Hematopoietic multipotent progenitor cell treated with erythropoietin and hydrocortisone succinate and interleukin-3 and kit ligand, for 8 days (in vitro differentiated cells): Measurements from ENCODE around the gene DHX8.
A peak's percentile ranks its signal among the peaks of the same experiment; 100 is the strongest.
"Not testable (repeated sequence)": the region's sequence is repeated elsewhere in the genome, so short reads cannot be mapped to it uniquely, and the experiment has no call there.

ENCODE experiments used
- DNase-seq: peaks from one replicate; pipeline ENCODE4 v3.0.0-alpha.2; 2015

DHX8 gene

GRCh38 chr17:43483674-43484551, at the start of gene DHX8:
Gene DHX8 (plus strand): TSS chr17:43483975. CDS start chr17:43484038, 63 bp downstream.
- peak; percentile 99 for DNase-seq

GRCh38 chr17:43434902-43435319, 48.9 kb upstream of the DHX8 start:
- DNase-seq, result no peak

- no peak for DNase-seq
These were observed 46.0 kb upstream of the DHX8 start for GRCh38 chr17:43437756-43438155.

GRCh38 chr17:43438626-43439025, 45.1 kb upstream of the DHX8 start:
- DNase-seq, result no peak

- no peak for DNase-seq
These were observed 44.7 kb upstream of the DHX8 start for GRCh38 chr17:43439041-43439440.

- no peak for DNase-seq
These were observed 41.1 kb upstream of the DHX8 start for GRCh38 chr17:43442711-43443110.

GRCh38 chr17:43443381-43443780, 40.4 kb upstream of the DHX8 start:
- DNase-seq, result no peak

GRCh38 chr17:43444223-43445008, 39.4 kb upstream of the DHX8 start:
- no peak for DNase-seq

GRCh38 chr17:43445009-43445589, 38.7 kb upstream of the DHX8 start:
- no peak for DNase-seq

GRCh38 chr17:43446773-43447172, 37.0 kb upstream of the DHX8 start:
- DNase-seq, result no peak

- DNase-seq, result no peak
These were observed 34.9 kb upstream of the DHX8 start for GRCh38 chr17:43448720-43449469.

- DNase-seq, result no peak
These were observed 34.1 kb upstream of the DHX8 start for GRCh38 chr17:43449470-43450248.

GRCh38 chr17:43450791-43451190, 33.0 kb upstream of the DHX8 start:
- DNase-seq, result not testable (repeated sequence)

- not testable (repeated sequence) for DNase-seq
These were observed 32.0 kb upstream of the DHX8 start for GRCh38 chr17:43451741-43452140.

- no peak for DNase-seq
These were observed 30.4 kb upstream of the DHX8 start for GRCh38 chr17:43453331-43453812.

- no peak for DNase-seq
These were observed 28.9 kb upstream of the DHX8 start for GRCh38 chr17:43454868-43455267.

GRCh38 chr17:43456029-43456428, 27.7 kb upstream of the DHX8 start:
- no peak for DNase-seq

GRCh38 chr17:43456661-43457361, 27.0 kb upstream of the DHX8 start:
- DNase-seq, result no peak

GRCh38 chr17:43457362-43457692, 26.4 kb upstream of the DHX8 start:
- DNase-seq, result no peak

GRCh38 chr17:43459878-43460277, 23.9 kb upstream of the DHX8 start:
- DNase-seq, result not testable (repeated sequence)

GRCh38 chr17:43461185-43461584, 22.6 kb upstream of the DHX8 start:
- no peak for DNase-seq
